CD4-positive, alpha-beta T cell treated with Interleukin-17A for 4 hours (primary cell): ENCODE measurements around the gene GPC4.

Experiments
- DNase-seq: peaks from one replicate; pipeline ENCODE4 v3.0.0-alpha.2; 2020; ENCODE audit warnings: mixed read lengths

The GPC4 gene

GRCh38 chrX:133405498-133406185 lies 9.6 kb downstream of the GPC4 start:
- DNase-seq, result no peak

GRCh38 chrX:133403984-133404383 lies 11.3 kb downstream of the GPC4 start:
- no peak for DNase-seq

GRCh38 chrX:133402830-133403625 lies 12.3 kb downstream of the GPC4 start:
- DNase-seq, result no peak

- DNase-seq, result no peak
Measured at GRCh38 chrX:133402042-133402453, 13.2 kb downstream of the GPC4 start.

GRCh38 chrX:133401536-133401935 lies 13.8 kb downstream of the GPC4 start:
- DNase-seq, result no peak

- no peak for DNase-seq
Measured at GRCh38 chrX:133399411-133399810, 15.9 kb downstream of the GPC4 start.

- no peak for DNase-seq
Measured at GRCh38 chrX:133394765-133395164, 20.5 kb downstream of the GPC4 start.

GRCh38 chrX:133392671-133393070 lies 22.6 kb downstream of the GPC4 start:
- no peak for DNase-seq

- no peak for DNase-seq
Measured at GRCh38 chrX:133391111-133391510, 24.2 kb downstream of the GPC4 start.

GRCh38 chrX:133390676-133391075 lies 24.6 kb downstream of the GPC4 start:
- DNase-seq, result no peak

- no peak for DNase-seq
Measured at GRCh38 chrX:133389975-133390374, 25.3 kb downstream of the GPC4 start.

GRCh38 chrX:133384454-133384853 lies 30.8 kb downstream of the GPC4 start:
- DNase-seq, result no peak

GRCh38 chrX:133380711-133381619 lies 34.3 kb downstream of the GPC4 start:
- no peak for DNase-seq

- DNase-seq, result no peak
Measured at GRCh38 chrX:133376422-133376821, 38.9 kb downstream of the GPC4 start.

- DNase-seq, result no peak
Measured at GRCh38 chrX:133375615-133376340, 39.5 kb downstream of the GPC4 start.

GRCh38 chrX:133374874-133375387 lies 40.4 kb downstream of the GPC4 start:
- no peak for DNase-seq

- DNase-seq, result no peak
Measured at GRCh38 chrX:133373386-133374079, 41.8 kb downstream of the GPC4 start.

GRCh38 chrX:133370696-133371275 lies 44.5 kb downstream of the GPC4 start:
- DNase-seq, result no peak

GRCh38 chrX:133369065-133369464 lies 46.2 kb downstream of the GPC4 start:
- DNase-seq, result no peak

- no peak for DNase-seq
Measured at GRCh38 chrX:133366735-133367134, 48.6 kb downstream of the GPC4 start.

GRCh38 chrX:133365871-133366611 lies 49.2 kb downstream of the GPC4 start:
- no peak for DNase-seq
